ENCODE data around the gene ABCB8.

GRCh38 chr7:151091988-151092387 is 63.7 kb downstream of the ABCB8 start:
- TF ChIP-seq CTCF (IDR thresholded peaks at IDR 0.05), result no peak
- no peak for TF ChIP-seq POLR2A (IDR thresholded peaks at IDR 0.05)

All from tibial nerve (tissue), 3 donors.